GM04504 (cell line): Measurements from ENCODE around the gene OR10H2.
"Not testable (repeated sequence)": the region's sequence is repeated elsewhere in the genome, so short reads cannot be mapped to it uniquely, and the experiment has no call there.

ENCODE experiments used
- DNase-seq: peaks from one replicate; pipeline ENCODE4 v3.0.0-alpha.2; 2012; ENCODE audit warnings: low read depth

The OR10H2 gene, protein sequence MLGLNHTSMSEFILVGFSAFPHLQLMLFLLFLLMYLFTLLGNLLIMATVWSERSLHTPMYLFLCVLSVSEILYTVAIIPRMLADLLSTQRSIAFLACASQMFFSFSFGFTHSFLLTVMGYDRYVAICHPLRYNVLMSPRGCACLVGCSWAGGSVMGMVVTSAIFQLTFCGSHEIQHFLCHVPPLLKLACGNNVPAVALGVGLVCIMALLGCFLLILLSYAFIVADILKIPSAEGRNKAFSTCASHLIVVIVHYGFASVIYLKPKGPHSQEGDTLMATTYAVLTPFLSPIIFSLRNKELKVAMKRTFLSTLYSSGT

DNA sequence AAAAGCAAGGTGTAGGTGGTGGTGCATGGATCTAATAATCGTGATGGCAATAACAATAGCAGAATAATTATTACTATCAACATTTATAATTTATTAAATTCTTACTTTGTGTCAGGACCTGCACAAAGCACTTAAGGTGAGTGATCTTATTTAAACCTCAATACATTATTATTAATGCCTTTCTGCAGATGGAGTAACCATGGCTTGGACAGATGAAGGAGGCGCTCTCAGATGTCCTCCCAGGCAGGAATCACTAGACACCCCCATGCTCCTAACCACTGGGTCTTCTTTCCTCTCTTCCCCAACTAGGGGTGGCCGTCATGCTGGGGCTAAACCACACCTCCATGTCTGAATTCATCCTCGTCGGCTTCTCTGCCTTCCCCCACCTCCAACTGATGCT lies at the start of gene OR10H2:
Gene OR10H2, plus strand, starts transcription at position 301 of the 400 bp plus-strand sequence. Its CDS starts 20 bp downstream, at position 321.
- no peak for DNase-seq

DNA sequence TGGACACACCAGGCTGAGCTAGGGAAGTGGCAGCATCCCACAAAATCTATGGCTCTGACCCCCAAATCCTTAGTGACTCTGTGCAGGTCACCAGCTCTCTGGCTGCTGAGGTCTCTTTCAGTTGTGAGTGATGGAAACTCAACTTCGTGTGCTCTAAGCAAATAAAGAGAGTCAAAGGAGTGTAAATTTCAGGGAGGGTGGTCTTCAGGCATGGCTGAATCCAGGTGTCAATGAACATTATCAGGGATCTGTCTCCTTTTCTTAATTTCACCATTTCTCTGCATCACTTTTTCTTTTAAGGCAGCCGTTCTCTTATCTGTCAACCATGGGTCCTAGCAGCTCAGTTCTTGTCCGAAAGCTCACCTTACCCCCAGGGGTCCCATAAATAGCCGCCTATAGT lies 48.7 kb upstream of the OR10H2 start:
- DNase-seq: no peak

DNA sequence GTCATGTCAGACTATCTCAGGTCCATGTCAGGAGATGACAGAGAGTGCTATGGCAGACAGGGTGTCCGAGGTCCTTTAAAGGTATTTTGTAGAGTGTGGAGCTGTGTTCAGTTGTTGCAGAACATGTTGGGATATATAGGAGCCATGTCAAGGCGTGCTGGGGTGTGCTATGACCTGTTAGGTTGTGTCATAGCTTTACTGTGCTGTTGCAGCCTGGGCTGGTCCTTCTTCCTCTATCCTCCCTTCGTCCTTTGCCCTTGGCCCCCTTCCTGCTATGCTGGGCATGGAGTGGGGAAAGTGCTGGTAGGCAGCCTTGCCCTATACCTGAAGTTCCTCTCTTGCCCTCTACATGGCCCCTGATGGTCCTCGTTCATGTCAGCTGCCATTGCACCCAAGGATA lies 48.0 kb upstream of the OR10H2 start:
- not testable (repeated sequence) for DNase-seq

DNA sequence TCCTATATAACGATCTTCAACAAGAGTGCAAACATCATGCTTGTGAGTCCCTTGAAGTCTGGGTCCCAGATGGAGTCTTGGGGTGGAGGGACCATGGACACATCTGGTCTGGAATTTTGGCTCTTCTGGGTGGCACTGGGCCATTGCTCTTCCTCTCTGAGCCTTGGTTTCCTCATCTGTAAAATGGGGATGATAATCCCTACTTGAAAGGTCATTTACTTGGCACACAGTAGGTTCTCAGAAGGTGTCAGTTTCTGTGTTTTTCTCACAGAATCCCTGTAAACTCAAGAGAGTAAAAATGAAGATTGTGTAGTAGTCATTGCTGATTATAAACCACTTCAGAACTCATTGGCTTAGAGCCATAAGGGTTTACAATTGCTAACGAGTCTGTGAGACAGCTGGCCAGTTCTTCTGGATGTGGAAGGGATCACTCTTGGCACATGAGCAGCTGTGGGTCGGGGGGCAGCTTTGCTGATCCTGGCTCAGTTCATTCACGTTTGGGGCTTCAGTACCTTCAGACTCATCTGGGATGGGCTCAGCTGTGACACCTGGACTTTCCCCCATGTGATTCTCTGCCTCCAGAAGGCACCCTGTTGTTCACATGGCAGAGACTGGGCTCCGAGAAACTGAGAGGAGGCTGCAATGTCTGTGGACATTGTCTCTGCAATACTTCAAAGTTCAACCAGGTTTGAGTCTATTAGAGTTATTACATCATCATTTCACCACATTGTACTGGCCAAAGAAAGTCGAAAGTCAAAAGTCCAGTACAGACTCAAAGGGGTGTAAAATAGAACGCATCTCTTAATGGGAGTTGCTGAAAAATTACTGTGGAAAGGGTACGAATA lies 47.1 kb upstream of the OR10H2 start:
- no peak for DNase-seq

DNA sequence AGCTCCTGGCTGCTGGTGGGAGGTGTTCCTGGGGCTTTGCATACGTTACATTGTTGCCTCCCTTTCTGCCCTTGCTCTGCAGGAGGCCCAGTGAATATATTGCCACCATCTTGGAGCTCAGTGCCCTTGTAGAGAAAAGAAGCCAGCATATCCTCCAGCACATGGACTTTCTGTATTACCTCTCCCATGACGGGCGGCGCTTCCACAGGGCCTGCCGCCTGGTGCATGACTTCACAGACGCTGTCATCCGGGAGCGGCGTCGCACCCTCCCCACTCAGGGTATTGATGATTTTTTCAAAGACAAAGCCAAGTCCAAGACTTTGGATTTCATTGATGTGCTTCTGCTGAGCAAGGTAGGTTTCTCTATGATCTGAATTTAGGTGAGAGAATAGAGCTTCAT lies 44.4 kb upstream of the OR10H2 start:
- DNase-seq: no peak

DNA sequence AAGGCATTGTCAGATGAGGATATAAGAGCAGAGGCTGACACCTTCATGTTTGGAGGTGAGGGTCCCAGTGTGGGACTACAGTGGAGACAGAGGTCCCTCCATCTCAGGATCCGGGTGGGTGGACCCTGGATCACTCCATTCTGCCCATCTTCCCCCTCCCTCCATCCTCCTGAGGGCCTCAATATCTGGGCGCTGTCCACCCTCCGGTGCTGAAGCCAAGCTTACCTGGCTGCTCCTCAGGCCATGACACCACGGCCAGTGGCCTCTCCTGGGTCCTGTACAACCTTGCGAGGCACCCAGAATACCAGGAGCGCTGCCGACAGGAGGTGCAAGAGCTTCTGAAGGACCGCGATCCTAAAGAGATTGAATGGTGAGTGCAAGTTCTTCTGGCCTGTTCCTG lies 43.0 kb upstream of the OR10H2 start:
- no peak for DNase-seq

DNA sequence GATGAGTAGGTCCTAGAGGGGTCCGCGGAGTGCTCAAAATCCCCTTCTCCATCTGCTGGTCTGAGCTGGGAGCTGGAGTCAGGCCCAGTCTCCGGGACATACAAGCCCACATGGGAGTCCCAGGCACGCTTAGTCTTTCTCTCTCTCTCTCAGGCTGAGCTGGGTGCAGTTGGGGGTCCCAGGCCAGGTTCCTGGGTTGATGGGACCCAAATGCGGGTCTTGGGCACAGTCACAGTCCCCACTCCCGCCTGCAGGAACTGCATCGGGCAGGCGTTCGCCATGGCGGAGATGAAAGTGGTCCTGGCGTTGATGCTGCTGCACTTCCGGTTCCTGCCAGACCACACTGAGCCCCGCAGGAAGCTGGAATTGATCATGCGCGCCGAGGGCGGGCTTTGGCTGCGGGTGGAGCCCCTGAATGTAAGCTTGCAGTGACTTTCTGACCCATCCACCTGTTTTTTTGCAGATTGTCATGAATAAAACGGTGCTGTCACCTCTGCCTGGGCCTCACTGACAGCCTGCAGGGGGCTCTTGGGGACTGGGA lies 31.1 kb upstream of the OR10H2 start:
- DNase-seq: no peak

DNA sequence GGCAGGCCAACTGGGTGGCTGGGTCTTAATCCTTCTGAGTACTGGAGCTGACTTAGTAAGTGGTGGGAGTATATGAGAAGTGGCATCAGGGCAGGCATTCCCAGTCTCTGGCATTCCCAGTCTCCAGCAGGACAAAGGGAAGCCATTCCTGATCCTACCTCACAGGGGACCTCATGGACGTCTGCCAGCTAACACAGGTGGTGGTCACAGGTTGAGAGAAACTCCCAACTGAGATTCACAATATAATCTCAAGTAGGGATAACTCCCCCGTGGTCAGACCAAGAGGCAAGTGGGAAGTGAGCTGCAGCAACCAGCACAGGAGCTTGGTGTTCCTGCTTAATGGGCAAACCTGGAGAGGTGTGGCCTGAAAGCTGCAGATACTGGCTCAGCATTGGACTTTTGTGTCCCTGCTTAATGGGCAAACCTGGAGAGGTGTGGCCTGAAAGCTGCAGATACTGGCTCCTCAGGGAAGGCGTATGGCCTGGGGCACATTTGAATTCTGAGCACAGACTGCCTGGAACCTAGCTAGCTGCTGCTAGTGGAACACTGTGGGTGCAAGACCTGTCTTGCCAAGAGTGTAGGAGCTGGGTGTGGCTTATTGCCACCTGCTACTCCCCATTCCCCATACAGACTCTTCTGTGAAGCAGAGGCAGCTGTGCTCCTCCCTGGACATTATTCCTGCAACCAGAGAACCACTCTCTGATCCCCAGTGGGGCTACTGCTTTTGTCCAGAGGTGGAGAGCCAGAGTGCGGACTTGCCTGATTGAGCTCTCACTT lies 25.9 kb upstream of the OR10H2 start:
- no peak for DNase-seq

DNA sequence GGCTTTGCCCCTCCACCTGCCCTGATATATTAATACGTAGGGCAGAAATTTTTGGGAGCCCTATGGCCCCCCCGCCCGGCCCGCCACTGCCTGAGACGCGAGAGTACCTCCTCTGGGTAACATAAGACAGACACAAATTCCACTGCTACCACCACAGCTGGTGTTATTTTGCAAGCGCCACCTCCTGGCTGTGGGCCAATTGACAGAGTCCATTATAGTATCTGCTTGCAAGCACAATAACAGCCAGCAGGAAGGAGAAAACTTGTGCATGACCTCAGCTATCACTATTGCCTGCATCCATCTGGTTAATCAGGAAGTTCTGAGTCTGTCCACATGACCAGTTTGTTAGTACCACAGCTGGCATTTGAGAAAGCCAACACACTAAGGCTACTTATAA lies 25.3 kb upstream of the OR10H2 start:
- DNase-seq: no peak

DNA sequence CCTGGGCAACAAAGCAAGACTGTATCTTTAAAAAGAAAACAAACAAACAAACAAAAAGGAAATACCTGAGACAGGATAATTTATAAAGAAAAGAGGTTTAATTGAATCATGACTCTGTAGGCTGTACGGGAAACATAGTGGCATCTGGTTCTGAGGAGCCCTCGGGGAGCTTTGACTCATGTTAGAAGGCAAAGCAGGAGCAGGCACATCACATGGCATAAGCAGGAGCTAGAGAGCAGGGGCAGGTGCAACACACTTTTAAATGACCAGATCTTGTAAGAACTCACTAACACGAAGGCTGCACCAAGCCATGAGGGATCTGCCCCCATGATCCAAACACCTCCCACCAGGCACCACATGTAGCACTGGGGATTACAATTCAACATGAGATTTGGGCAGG lies 13.2 kb upstream of the OR10H2 start:
- no peak for DNase-seq

DNA sequence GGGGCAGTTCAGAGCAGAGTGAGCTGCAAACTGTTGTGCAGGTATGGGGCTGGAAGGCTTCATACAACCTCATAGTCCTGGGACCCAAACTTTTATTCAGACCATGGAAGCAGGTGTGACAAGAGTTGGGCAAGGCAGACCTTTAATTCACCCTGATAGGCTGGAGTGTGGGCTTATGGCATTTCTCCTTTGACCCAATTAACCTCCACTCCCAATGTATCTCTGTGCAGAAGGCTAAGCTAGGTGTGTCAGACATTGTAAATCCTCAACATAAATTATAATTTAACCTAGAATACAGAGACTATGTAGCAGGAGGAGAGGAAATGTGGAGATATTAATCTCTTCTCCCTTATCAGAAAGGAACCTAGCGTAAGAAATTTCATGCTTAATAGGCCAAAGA lies 12.2 kb upstream of the OR10H2 start:
- DNase-seq: no peak

DNA sequence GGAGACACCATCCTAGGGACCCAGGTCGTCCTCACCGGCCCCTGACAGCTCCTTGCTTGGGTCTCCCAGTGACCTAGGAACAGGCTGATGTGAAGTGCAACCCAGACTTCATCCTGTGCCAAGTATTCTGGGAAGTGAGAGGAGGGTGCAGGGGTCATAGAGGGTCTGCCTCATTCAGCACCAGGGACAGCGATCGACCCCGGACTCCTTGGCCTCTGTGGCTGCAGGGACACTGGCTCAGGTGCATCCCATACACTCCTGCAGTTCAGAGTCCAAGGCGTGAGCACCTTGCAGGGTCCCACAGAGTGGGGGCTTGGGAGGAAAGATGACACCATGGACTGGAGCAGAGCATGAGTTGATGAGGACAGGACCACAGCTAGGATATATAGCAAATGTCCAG lies 10.0 kb upstream of the OR10H2 start:
- DNase-seq: no peak

DNA sequence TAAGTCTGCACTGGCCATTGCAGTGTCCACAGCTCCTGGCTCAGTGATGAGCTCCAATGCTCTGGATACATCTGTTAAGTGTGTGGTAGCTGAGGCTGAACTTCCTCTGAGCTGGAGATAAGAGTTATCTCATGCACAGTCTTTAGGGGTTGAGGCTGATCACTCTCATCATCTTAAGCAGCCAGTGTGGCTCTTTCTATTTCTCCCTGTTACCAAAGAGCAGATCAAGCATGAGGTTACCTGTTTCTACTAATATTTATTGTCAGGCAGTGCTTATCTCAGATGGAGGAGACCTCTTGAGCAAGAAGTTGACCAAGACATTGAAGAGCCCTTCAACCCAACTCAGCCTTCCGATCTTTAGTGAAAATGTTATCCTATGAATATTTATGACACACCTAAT lies 6.6 kb upstream of the OR10H2 start:
- DNase-seq: no peak

DNA sequence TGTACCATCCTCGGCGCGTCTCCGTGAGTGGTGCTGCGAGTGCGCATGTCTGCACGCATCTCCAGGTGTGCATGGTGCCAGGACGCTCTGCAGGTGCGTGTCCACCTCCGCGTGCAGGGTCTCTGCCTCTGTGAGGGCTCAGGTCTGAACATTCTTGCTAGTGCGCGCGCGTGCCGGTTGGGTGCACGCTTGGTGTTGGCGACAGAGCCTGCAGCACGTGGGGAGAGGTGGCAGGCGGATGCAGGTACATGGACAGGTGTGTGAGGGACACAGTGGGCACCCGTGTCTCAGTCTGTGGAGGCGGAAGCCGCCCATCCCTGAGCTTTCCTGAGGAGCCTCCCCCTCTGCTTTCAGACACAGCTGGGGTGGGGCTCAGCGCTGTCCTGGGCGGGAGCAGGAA lies 4.9 kb upstream of the OR10H2 start:
- no peak for DNase-seq

DNA sequence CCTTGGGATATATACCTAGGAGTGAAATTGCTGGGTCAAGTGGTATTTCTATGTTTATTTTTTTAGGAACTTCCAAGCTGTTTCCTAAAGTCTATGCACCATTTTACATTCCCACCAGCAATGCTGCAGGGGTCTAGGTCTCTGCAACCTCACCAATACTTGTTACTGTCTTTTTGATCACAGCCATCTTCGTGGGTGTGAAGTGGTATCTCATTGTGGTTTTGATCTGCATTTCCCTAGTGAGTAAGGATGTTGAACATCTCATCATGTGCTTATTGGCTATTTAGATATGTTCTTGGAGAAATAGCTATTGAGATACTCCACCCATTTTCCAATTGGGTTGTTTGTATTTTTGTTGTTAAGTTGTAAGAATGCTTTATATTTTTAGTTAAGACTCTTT lies 2.7 kb downstream of the OR10H2 start:
- DNase-seq: no peak

DNA sequence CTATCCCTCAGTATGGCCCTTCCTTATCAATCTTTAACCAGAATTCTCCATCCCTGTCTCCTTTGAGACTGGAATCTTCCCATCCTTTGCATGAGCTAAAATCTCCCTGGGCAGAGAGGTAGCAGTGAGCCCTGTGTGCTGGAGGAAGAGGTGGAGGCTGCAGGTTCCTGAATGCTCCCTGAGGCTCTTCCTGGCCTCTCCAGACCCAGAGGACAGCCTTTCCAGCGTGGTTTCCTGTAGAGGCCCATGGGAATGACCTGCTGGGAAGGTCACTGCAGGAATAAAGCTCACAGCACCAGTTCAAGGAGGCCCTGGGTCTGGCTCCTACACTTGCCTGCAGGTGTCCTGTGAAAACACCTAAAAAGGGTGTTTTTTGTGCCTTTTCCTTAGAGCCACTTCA lies 4.6 kb downstream of the OR10H2 start:
- no peak for DNase-seq

DNA sequence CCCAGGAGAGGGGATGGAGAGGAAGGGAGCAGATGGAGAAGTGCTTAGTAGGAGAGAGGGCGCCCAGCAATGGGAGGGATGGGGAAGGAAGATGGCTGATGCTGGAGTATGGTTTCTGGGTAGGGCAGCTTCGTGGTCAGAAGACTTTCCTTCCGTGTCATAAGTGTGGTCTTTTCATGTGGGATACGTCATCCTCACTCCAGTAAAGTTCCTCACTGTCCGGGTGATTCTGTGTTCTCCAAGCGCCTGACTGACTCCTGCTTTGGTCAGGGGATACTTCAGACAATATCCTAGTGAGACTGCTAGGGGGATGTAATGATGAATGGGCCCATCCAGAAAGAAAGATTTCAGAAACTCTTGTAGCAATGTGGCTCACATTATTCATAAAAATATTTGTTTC lies 6.1 kb downstream of the OR10H2 start:
- DNase-seq: no peak

DNA sequence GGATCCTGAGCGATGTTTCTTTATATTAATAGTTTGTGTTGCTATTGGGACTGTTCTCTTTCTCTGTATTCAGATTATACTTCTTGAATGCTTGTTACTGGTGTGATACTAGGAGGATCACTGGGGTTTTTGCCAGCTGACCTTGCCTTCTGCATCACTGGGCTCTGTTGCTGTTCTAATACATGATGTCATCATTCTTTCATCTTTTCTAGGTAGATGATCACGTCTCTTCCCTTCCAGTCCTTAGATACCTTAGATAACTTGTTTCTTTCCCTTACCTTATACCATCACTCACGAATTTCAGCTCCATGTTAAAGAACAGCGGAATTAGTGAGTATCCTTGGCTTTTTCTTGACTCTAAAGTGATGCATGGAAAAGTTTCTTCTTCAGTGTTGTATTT lies 9.9 kb downstream of the OR10H2 start, which contains the start of gene OR10H3:
Gene OR10H3, plus strand, starts transcription at position 264 of the 400 bp plus-strand sequence. CDS start 3,408 bp downstream, outside the sequence.
- no peak for DNase-seq

DNA sequence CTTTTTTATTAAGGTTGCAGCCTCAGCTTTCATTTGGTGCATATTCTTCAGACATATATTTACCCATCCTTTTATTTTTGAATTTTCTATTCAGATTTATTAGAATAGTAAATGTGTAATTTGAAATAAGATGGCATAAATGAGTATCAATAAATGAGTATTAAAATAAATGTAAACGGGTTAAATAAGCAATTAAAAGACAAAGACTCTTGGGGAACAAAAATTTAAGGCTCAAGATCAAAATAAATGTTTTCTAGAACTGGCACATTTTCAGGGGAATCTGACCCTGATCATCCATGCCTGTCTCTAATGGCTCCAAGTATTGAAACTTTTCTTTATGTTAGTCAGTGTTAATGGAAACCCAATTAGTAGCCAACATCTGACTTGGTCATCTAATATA lies 13.0 kb downstream of the OR10H2 start:
- no peak for DNase-seq

DNA sequence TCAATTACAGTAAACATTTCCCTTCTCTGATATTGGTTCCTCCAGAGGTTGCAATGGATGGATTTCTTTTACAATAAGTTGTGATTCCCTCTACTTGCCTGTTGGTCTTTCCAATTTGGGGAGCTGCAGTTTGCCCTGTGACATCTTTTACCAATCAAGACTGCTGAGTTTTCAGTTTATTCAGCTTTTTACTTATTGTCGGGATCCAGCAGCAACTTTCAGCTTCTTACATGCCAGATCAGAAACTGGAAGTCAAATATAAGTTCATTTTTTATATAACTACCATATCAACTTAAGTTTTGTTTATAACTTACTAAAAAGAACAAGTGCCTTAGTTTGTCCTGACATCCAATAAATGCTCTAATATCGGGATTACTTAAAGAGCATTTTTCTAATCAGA lies 20.4 kb downstream of the OR10H2 start:
- no peak for DNase-seq

DNA sequence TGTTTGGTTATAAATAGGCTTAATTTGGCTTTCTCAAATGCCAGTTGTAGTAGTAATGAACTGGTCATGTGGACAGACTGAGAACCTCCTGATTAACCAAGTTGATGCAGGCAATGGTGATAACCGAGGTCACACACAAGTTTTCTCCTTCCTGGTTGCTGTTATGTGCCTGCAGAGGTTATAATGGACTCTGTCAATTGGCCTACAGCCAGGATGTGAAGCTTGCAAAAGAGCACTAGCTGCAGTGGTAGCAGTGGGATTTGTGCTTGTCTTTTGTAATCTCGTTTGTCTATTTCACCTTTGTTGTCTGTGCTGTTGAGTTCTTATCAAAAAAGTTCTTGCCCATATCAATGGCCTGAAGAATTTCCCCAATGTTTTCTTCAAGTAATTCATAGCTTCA lies 30.6 kb downstream of the OR10H2 start:
- DNase-seq: no peak

DNA sequence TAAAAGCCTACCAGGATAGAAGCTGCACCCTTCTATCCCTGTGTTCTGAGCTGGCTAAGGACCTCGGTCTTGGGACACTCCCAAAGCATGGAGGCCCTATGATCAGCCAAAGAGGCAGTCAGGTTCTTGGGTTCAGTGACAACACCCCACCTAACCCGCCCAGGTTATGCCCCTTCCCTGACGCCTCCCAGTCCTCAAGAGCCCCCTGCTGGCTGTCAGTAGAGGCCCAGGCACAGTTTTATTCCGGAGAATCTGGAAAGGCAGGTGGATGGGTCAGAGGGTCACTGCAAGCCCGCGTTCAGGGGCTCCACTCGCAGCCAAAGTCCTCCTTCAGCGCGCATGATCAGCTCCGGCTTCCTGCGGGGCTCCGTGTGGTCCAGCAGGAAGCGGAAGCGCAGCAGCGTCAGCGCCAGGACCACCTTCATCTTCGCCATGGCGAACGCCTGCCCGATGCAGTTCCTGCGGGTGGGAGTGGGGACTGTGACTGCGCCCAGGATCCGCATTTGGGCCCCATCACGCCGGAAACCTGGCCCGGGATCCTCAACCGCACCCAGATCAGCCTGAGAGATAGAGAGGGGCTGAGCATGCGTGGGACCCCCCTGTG lies 32.2 kb downstream of the OR10H2 start:
- no peak for DNase-seq
